Activated CD8-positive, alpha-beta memory T cell treated with anti-CD3 and anti-CD28 coated beads for 1 hour (primary cell): ENCODE results near the gene NPW.

Experiments used
- DNase-seq, 2 donors: peaks; one replicate each; pipeline ENCODE4 v3.0.0-alpha.2; 2020; ENCODE audit warnings: low read depth in 1 of 2; ENCODE audit errors: extremely low read depth in 1 of 2

The NPW gene

DNA sequence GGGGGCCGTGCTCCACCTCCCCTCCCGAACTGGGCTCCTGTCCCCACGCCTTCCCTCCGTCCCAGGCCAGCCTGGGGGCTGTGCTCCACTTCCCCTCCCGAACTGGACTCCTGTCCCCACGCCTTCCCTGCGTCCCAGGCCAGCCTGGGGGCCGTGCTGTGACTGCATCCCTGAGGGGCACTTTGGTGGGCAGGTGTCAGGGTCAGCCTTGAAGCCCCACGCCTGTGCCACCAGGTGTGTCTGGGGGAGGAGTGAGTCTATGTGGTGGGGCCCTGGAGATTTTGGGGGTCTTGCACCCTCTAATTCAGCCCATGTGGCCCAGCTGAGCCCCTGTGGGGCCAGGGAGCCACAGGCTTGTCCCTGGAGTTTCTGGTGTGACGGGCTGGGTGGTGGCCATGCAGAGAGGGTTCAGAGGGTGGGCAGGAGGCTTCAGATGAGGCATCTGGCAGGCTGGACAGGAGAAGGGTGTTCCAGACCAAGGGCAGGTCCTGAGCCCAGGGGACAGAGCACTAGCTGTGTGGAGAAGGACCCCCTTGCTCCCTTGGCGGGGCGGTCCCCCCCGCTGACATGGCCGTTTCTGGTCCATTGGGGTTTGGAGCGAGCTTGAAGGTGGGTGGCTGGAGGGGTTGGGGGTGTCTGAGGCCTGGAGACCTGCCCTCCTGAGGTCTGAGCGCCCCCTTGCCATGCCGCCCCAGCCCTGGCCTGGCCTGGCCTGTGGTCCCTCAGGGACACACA, 15.3 kb downstream of the NPW start:
- DNase-seq: no peak

DNA sequence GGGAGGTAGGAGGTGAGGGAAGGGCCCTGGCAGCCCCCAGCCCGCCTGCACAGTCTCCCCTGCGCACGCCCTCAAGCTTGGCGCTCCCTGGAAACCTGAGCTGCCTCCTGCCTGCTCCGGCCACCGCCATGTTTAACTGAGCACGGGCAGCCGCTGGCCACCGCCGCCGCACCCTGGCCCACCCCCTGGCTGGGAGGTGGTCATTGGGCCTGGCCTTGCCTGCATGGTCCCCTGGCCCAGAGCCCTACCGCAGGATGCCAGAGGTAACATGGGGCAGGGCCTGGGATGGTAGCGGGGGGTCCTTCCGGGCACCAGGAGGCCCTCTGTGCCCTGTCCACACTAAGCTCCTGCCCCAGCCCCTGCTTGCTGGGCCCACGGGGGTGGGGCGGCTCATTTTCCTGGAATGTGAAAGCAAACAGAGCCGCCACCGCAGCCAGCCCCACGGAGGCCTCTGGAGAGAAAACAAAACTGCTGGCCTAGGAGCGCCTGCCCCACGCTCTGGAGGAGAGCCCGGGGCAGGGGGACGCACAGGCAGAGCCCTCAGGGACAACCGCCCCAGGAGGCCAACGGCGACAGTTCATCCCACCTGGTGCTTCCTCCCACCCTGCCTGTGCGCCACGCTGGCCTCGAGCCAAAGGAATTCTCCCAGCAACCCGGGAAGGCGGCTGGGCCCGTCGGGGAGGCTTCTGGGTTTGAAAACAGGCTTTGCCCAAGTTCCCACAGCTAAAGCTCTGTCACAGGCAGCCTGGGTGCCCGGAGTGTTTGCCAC, 16.0 kb downstream of the NPW start:
- DNase-seq: no peak

DNA sequence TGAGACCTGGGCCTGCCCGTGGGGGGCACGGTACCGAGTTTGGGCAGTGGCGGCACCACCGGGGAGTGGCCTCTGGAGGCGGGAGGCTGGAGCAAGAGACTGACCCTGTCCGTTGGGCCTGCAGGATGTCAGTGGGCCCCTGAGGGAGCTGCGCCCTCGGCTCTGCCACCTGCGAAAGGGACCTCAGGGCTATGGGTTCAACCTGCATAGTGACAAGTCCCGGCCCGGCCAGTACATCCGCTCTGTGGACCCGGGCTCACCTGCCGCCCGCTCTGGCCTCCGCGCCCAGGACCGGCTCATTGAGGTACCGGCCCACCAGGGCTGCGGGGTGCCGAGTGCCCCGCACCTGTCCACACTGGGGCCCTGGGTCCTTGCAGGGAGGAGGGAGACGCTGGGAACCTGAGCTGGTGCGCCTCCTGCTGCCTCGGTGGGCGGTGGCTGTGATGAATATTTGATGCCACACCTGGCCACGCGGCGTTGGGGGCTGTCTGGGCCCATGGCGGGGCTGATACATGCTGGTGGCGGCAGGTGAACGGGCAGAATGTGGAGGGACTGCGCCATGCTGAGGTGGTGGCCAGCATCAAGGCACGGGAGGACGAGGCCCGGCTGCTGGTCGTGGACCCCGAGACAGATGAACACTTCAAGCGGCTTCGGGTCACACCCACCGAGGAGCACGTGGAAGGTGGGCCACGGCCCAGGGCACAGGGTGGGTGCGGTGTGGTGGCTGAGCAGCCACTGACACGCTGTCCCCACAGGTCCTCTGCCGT, 16.8 kb downstream of the NPW start:
- no peak for DNase-seq

DNA sequence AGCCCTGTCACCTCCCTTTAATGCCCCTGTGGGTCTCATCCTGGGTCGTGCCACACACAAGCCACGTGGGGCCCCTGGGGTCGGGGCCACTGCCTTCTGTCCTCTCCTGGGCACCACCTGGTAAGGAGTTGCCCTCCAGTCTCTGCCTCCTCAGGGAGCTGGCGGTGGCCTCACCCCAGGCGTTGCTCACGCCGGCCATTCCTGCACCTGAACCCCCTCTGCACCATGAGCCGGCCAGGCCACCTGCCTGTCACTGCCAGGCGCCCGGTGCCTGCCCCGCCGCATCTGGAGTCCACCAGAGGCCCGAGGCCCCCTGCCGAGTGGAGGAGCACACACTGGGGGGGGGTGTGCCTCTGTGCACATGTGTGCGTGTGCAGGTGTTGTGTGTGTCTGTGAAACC, 17.5 kb downstream of the NPW start:
- no peak for DNase-seq

DNA sequence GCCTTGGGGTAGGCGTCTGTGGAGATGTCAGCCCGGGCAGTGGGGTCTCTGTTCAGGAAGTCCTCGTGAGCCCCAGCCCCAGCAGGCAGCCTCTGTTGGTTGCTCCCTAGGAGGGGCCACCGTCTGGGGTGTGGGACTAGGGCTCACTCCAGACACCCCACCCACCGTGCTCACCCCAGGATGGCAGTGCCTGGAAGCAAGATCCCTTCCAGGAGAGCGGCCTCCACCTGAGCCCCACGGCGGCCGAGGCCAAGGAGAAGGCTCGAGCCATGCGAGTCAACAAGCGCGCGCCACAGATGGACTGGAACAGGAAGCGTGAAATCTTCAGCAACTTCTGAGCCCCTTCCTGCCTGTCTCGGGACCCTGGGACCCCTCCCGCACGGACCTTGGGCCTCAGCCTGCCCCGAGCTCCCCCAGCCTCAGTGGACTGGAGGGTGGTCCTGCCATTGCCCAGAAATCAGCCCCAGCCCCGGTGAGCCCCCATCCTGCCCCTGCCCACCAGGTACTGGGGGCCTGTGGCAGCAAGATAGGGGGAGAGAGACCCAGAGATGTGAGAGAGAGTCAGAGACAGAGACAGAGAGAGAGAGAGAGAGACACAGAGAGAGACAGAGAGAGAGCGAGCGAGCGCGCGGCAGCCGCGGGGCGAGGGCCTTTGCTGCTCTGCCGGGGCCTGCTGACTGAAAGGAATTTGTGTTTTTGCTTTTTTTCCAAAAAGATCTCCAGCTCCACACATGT, 18.2 kb downstream of the NPW start:
- no peak for DNase-seq

DNA sequence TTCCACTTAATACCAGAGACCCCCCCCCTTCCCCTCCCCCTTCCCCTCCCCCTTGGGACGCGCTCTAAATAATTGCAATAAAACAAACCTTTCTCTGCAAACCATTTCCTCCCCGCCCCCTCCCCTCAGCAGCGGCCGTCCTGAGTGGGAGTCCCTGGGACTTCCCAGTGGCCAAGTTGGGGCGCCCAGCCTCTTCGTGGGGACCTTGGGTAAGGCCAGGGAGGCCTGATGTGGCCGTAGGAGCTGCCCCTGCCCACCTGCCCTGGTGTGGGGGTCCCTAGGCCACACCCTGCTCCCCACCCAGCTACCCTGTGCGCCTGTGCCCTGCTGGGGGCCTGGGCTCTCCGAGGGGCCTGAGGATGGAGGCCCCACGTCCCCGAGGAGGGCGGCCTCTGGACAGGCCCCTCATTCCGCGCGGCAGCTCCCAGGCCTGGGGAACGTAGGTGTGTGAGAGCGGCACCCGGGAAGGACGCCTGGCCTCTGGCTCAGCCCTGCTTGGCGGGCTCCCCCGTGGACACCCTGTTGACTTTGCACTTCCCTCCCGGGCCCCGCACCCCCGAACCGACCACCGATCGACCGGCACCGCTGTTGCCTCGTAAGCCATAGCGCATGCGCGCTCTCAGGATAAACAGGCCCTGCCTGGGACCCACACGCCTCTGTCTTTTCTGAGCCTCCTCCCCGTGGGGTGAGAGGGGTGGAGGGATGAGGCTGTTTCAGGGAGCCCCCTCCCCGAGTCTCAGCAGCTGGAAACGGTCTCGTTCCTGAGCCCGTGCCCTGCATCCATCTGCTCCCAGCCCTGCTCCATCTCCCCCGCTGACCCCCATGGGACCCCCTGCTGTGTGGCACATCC, 19.0 kb downstream of the NPW start:
- no peak for DNase-seq

DNA sequence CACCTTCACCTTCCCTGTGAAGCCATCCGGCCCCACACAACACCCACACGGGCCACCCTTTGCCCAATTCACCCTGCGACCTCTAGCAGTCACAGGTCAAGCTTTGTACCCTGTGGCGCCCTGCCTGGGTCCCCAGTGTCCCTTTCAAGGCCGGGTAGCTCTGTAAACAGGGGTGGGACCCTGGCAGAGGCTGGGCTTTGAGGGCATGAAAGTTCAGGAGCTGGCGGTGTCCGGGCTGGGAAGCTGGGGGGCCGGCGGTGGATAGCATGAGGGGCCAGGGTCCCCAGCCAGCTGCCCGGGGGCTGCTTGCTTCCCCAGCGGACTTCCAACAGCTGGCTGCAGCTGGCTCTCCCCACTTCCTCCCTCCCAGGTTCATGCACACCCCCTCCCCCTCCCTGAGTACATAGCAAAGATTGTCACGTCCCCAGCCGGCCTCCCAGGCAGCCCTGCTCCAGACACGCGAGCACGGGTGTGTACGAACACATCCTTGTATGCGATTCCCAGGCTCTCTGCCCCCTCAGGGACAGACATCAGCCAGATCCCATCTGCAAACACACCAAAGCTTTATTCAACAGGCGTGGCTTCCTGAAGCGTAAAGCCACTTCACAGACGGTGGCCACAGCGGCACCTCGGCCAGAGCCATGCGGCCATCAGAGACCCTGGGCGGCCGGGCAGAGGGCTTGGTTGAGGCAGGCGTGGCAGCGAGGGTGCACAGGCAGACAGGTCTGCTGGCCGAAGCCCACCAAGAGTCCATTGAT, 19.9 kb downstream of the NPW start:
- DNase-seq: no peak

DNA sequence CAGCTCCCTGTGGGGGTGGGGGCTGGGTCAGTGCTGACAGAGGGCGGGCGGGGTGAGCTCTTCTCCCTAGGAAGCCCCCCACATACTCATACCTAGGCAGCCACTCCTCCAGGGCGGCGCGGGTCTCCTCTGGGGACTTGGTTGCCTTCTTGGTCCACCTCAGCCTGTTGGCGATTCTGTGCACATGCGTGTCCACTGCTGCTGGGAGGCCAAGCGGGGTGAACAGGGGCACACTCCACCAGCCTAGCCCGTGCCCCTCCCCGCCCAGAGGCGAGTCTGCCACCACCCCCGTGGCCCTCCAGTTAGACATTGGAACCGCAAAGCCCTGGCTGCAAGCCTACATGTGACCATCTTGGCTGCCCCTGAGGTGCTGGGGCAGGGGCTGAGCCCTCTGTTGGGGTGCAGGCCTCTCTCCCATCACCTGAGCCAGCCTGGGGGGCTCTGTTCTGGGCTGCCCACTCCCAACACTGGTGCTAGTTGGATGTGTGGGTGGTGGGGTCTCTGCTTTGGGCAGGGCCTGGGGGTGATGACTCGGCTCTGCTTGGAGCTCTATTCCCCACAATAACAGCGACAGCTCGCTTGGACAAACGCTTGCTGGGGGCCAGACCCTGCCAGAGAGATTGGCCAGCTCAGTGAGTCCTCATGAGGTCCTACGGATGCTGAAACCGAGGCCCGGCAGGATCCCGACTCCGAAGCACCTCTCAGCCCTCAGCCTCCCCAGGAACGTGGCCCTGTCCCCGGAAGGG, 20.6 kb downstream of the NPW start:
- no peak for DNase-seq

DNA sequence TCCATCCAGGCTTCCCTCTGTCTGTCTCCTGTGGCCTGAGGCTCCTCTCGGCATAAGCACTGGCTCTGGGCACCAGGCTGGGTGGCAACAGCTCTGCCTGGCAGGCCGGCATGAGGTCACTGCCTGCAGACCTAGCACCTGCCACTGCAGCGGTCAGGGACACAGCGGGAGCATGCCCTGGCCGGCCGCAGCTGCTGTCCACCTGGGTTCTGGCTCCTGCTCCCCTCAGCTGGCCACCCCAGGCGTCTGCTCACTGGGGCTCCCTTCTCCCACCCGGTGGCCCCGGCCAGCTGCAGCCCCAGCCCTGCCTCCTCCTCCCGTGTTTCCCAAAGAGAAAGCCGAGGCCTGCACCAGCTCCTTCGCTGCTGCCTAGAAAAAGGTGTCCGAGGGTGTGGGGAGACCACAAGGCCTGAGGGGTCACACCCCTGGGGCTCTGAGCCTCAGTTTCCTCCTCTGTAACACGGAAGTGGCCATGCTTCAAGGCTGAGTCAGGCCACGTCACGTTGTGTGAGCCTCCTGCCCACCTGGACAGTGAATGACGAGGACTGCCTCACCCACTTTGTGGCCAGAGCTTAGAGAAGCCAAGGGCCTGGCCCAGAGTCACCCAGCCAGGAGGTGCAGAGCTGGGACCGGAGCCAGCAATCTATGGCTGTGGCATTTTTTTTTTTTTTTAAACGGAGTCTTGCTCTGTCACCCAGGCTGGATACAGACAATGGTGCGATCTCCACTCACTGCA, 21.4 kb downstream of the NPW start:
- no peak for DNase-seq

DNA sequence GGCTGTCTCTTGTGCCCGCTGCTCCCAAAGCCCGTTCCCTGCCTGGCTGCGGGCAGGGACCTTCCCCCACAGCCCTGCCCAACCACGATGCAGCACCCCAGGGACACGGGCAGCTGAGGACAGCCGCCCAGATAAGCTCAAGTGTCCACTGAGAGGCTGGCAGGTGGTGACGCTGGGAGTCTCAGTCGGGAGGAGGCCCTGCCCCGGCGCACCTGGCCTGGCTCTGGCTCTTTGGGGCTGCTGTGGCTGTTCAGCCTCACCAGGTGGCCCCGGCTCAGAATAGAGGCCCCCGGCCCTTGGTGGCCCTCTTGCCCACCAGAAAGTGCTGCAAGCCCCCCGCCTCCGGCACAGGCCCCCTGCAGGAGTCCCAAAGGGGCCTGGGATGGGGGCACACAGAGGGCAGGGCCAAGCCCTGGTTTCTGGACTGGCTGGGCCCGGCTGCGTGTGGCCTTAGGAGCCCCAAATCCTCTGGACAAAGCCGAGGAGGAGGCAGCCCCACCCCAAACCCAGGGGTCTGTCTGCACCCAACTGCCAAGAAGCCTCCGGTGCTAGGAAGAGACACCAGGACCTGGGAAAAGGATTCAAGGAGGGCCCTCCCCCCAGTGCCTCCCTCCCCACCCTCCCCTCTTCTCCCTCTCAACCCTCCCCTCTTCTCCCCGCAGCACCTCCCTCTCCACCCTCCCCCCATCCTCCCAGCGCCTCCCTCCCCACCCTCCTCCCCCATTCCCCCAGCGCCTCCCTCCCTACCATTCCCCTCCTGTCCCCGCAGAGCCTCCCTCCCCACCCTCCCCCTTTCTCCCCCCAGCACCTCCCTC, 22.8 kb downstream of the NPW start:
- DNase-seq: no peak

DNA sequence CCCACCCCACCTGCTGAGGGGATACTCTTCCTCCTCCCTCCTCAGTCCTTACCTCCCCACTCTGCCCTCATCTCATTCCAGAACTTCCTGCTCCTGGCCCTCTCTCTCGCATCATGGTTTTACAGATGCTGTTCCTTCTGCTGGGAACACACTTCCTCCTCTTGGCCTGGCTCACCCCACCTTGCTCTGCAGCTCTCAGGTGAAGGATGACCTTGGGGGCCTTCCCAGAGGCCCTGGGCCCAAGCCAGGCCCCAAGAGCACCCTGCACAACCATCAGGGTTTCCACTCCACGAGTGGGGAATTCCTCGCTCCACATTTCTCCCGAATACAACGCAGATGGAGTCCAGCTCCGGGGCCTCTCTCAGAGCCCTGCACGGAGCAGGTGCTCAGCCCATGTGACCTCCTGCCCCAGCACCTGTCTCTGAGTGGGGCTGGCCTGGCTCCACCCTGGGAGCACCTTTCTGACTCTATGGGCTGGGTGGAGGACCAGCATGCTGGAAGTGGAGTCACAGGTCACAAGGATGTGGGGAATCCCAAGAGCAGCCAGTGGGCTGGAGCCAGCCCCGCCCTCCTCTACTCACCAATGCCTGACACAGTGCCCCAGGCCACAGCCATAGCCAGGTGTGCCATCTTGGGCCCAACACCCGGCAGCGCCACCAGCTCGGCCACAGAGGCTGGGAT, 23.5 kb downstream of the NPW start:
- no peak for DNase-seq

DNA sequence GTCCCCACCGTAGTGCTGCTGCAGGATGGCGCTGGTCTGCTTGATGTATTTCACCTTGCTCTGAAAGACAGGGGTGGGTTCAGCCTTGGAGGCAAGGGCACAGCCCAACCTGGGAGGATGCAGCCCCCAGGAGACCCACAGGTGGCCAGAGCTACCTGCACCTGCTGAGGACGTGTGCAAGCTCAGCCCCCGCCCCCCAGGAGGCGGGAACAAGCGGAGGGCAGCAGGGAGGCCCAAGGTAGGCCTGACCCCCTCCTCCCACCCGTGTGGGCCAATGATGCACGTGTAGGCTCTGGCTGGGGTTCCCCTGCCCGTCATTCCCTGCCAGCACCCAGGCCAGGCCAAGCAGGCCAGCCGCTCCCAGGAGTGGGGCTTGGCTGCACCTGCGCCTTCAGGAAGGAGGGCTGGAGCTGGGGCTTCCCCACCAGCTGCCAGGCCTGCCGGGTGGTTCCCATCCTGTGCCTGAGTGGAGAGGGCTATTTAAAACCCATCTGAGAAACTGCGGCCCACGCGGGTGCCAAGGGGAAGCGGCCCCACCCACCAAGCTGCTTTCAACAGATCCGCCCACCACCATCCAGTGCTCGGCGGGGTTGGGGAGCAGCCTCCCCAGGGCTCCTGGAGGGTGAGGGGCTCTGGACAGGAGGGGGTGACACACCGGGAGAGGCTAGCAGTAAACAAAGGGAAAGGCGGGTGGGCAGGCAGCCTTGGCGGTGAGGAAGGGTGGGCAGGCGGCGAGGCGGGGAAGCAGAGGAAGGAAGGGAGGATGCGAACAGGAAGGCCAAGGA, 24.3 kb downstream of the NPW start:
- no peak for DNase-seq

DNA sequence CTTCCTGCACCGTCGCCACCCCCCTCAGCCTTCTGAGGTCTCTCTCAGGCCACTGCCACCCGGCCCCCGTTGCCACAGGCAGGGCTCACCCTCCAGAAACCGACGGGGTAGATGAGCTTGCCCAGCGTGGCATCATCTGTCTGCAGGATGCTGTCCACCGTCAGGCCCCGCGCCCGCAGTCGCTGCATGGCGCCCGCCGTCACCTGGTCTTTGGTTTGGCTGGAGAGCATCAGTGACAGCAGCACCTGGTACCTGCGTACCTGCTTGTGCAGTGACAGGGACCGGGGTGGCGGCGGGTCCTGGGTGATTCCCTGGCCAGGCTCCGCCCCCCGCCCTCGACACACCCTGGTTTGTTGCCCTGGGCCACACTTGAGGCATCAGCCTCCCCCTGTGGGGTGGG, 25.0 kb downstream of the NPW start:
- no peak for DNase-seq

DNA sequence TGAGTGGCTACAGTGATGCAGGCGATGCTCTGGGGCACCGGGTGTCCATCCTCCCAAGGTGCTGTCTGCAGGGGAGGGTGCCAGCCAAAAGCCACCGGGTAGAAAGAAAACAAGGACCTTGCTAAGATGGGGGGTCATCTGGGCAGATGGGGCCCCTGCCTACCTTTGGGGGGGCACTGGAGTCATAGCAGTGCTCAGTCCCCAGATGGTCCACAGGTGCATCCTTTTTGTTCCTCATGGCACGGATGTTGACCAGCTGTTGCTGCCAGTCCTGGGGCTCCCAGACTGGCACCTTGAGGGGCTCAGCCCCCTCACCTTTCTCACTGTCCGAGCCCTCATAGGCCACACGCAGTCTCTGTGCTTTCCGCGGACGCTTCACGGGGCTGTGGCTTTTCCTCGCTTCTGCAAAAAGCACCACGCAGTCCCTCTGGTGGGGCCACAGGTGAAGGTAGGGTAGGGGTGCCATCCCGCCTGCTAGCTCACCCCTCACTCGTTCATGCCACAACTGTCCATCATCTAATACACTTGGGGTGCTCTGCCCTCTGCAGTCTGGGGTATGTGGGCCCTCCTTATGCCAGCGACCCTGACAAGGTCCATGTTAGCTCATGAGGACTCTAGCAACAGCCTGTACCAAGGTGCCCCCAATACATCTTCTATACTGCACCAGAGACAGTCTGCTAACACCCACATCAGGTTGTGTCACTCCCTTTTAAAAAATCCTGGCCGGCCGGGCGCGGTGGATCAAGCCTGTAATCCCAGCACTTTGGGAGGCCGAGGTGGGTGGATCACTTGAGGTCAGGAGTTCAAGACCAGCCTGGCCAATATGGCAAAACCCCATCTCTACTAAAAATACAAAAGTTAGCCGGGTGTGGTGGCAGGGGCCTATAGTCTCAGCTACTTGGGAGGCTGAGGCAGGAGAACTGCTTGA, 26.6 kb downstream of the NPW start:
- DNase-seq: no peak

DNA sequence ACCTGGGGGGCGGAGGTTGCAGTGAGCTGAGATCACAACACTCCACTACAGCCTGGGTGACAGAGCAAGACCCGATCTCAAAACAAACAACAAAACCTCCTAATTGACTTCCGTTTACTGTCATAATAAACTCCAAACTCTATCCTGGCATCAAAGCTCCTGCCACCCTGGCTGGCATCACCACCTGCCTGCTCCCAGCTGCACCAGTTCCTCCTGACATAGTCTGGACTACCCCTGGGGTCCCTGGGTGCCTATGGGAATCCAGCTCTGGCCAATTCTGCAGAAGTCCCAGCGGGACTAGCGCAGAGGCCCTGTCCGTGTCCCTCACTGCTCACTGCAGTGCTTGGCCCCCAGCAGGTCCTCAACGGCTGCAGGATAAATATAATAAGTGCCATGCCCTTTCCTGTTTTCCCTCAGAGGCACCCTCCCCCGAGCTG, 27.3 kb downstream of the NPW start:
- no peak for DNase-seq
